A549 (cell line): ENCODE results near the gene SLC6A2. TPM values are rescaled to one million over a fixed set of nuclear protein-coding genes. Genes with fewer than 3 reads are reported as not detected.
A peak's percentile ranks its signal among the peaks of the same experiment; 100 is the strongest.

Experiments
- ATAC-seq, 2 experiments: fragments of 200-7000 bp in 1 of 2; fragments of >200 bp in 1 of 2; cut with Nextera tagmentation in 1 of 2; cut with Tn5 transposase in 1 of 2; 3 replicates each; pipeline versions ENCODE4 v1.8.0 to v1.9.1; 2018 to 2020; ENCODE audit warnings: mild to moderate bottlenecking in 1 of 2, moderate library complexity in 1 of 2
- CTCF ChIA-PET: fragments of 300-600 bp; sonication (Branson Sonifier 250); formaldehyde crosslinking; extraction: SDS; loops from one replicate; lab custom pipeline; 2021; ENCODE audit warnings: antibody characterized with exemption, inconsistent platforms; lab: Yijun Ruan, JAX
- POLR2A ChIA-PET: fragments of 350-600 bp; formaldehyde crosslinking; extraction: SDS; loops from one replicate; lab custom pipeline; 2021; ENCODE audit warnings: antibody characterized with exemption, inconsistent platforms; lab: Yijun Ruan, JAX
- DNase-seq, 2 experiments: peaks; one replicate each; pipeline versions ENCODE4 v3.0.0 to v3.0.0-alpha.2; 2011 to 2016; ENCODE audit warnings: low read depth in 1 of 2, low spot score in 1 of 2
- FAIRE-seq: peaks from 2 replicates; lab custom pipeline; 2011; peaks lifted over from hg19 to GRCh38; lab: Jason Lieb, UNC
- H3K27ac ChIP-seq, 2 experiments: fragments of >200 bp; sonication (Bioruptor Twin); formaldehyde crosslinking; 3 replicates each; pipeline ENCODE4 v1.5.1; 2016 to 2017
- H3K4me1 ChIP-seq: fragments of >200 bp; sonication (Bioruptor Twin); formaldehyde crosslinking; 3 replicates; pipeline ENCODE4 v1.6.1; 2016
- H3K4me2 ChIP-seq: fragments of >200 bp; sonication (Bioruptor Twin); formaldehyde crosslinking; 3 replicates; pipeline ENCODE4 v1.6.1; 2016
- H3K4me3 ChIP-seq: fragments of >200 bp; sonication (Bioruptor Twin); formaldehyde crosslinking; 3 replicates; pipeline ENCODE4 v1.5.1; 2016
- H3K9me3 ChIP-seq: fragments of >200 bp; sonication (Bioruptor Twin); formaldehyde crosslinking; 3 replicates; pipeline ENCODE4 v1.6.1; 2016
- ATOH8 ChIP-seq: fragments of 250-450 bp; sonication (Bioruptor Pico); IDR thresholded peaks from 2 replicates; pipeline ENCODE4 v1.5.0; 2020; ENCODE audit warnings: low read depth, mild to moderate bottlenecking, moderate library complexity
- CTCF ChIP-seq: fragments of >200 bp; sonication (Bioruptor Twin); formaldehyde crosslinking; IDR thresholded peaks from 3 replicates; pipeline ENCODE4 v1.5.1; 2016
- E2F6 ChIP-seq: IDR thresholded peaks from 2 replicates; pipeline ENCODE4 v1.6.1; 2012; ENCODE audit warnings: low read depth, borderline replicate concordance
- EHF ChIP-seq: fragments of 250-450 bp; sonication (Bioruptor Pico); IDR thresholded peaks from 2 replicates; pipeline ENCODE4 v1.5.0; 2020; ENCODE audit warnings: mild to moderate bottlenecking
- EP300 ChIP-seq, 2 experiments: fragments of >200 bp; sonication (Bioruptor Twin); formaldehyde crosslinking; IDR thresholded peaks; 2 replicates in 1 of 2; 3 replicates in 1 of 2; pipeline ENCODE4 v1.6.1; 2016 to 2017
- FOSL2 ChIP-seq, 2 experiments: fragments of 450-650 bp in 1 of 2; fragments of >200 bp in 1 of 2; sonication (Bioruptor Twin) in 1 of 2; formaldehyde crosslinking; IDR thresholded peaks; 2 replicates each; pipeline versions ENCODE4 v1.5.0 to v1.6.1; 2016 to 2020; ENCODE audit warnings: mild to moderate bottlenecking in 1 of 2, moderate library complexity in 1 of 2
- FOXS1 ChIP-seq: fragments of 250-450 bp; sonication (Bioruptor Pico); IDR thresholded peaks from 2 replicates; pipeline ENCODE4 v1.5.0; 2020; ENCODE audit warnings: mild to moderate bottlenecking, moderate library complexity
- HDAC2 ChIP-seq: fragments of 200-600 bp; sonication (generic); IDR thresholded peaks from 2 replicates; pipeline ENCODE4 v1.6.1; 2016
- HOXA7 ChIP-seq: fragments of 250-450 bp; sonication (Bioruptor Pico); IDR thresholded peaks from 2 replicates; pipeline ENCODE4 v1.5.0; 2020; ENCODE audit warnings: mild to moderate bottlenecking, moderate library complexity
- JUNB ChIP-seq: fragments of >200 bp; sonication (Bioruptor Twin); formaldehyde crosslinking; IDR thresholded peaks from 2 replicates; pipeline ENCODE4 v1.6.1; 2016
- MYC ChIP-seq: IDR thresholded peaks from 2 replicates; pipeline ENCODE4 v1.6.1; 2012; ENCODE audit warnings: mild to moderate bottlenecking, inconsistent platforms, low read length, improper control_type of control experiment, borderline replicate concordance
- NFE2L2 ChIP-seq: fragments of 150-350 bp; conservative IDR thresholded peaks from 2 replicates; pipeline ENCODE4 v1.6.1; 2014; ENCODE audit warnings: low read length
- RAD21 ChIP-seq, 2 experiments: fragments of >200 bp in 1 of 2; sonication (Bioruptor Twin) in 1 of 2; formaldehyde crosslinking in 1 of 2; IDR thresholded peaks in 1 of 2; conservative IDR thresholded peaks in 1 of 2; 2 replicates in 1 of 2; 3 replicates in 1 of 2; pipeline ENCODE4 v1.6.1; 2012 to 2018; ENCODE audit warnings: inconsistent platforms in 1 of 2
- RARB ChIP-seq: fragments of 250-450 bp; sonication (Bioruptor Pico); IDR thresholded peaks from 2 replicates; pipeline ENCODE4 v1.8.0; 2021; ENCODE audit warnings: mild to moderate bottlenecking, moderate library complexity
- RFX5 ChIP-seq: fragments of 450-650 bp; IDR thresholded peaks from 2 replicates; pipeline ENCODE4 v1.7.1; 2014; ENCODE audit warnings: antibody characterized with exemption, mild to moderate bottlenecking, moderate library complexity
- SMC3 ChIP-seq: fragments of >200 bp; sonication (Bioruptor Twin); formaldehyde crosslinking; IDR thresholded peaks from 3 replicates; pipeline ENCODE4 v1.6.1; 2018; ENCODE audit warnings: inconsistent platforms
- SREBF2 ChIP-seq: fragments of 450-650 bp; IDR thresholded peaks from 2 replicates; pipeline ENCODE4 v1.6.1; 2014; ENCODE audit warnings: mild to moderate bottlenecking, moderate library complexity
- TFCP2L1 ChIP-seq: fragments of 250-450 bp; sonication (Bioruptor Pico); IDR thresholded peaks from 2 replicates; pipeline ENCODE4 v1.5.0; 2021; ENCODE audit warnings: mild to moderate bottlenecking
- USF2 ChIP-seq: fragments of 450-650 bp; IDR thresholded peaks from 2 replicates; pipeline ENCODE4 v1.6.1; 2014; ENCODE audit warnings: antibody characterized with exemption
- ZFP36 ChIP-seq: fragments of 450-650 bp; IDR thresholded peaks from 2 replicates; pipeline ENCODE4 v1.6.1; 2014; ENCODE audit warnings: borderline replicate concordance; ENCODE audit not compliant: partially characterized antibody
- ZSCAN20 ChIP-seq: fragments of 250-450 bp; sonication (Bioruptor Pico); IDR thresholded peaks from 2 replicates; pipeline ENCODE4 v1.8.0; 2022; ENCODE audit warnings: mild to moderate bottlenecking, moderate library complexity
- WGBS: methylation state at CpG from one replicate; pipeline ENCODE4 v1.1.6; 2017; ENCODE audit errors: missing lambda C conversion rate; 5-methylcytosine and 5-hydroxymethylcytosine counted together
- polyA plus RNA-seq, 4 experiments: library from polyadenylated mRNA; depleted of rRNA in 3 of 4; stranded (reverse); fragments of >200 nt; fragmentation: RNase III in 1 of 4; extraction: RNeasy Plus Mini Kit Qiagen cat#74134 plus additional on column Dnase treatment in 1 of 4; gene quantifications; 2 replicates in 3 of 4; 3 replicates in 1 of 4; pipeline ENCODE4 v1.2.3, GENCODE V29; 2011 to 2017

SLC6A2 gene
- polyA plus RNA-seq, 2 of the 4 experiments (the other 2 are of a cell fraction) = not detected

GRCh38 chr16:55622272-55622671 lies 33.5 kb upstream of the SLC6A2 start:
- FAIRE-seq (no peak), ATAC-seq (no peak), DNase-seq (no peak)
- no peaks in the 10 kb centered on the region for H3K4me1 ChIP-seq
- no peak overlapping the region for H3K4me2 ChIP-seq
- H3K27ac ChIP-seq = no peak overlapping the region
- TF ChIP-seq FOSL2 (IDR thresholded peaks at IDR 0.05) (no peak), FOSL2 (CRISPR knock-in tag; IDR thresholded peaks at IDR 0.05) (no peak), MYC (no peak), FOXS1 (CRISPR knock-in tag) (no peak), HDAC2 (no peak), SMC3 (no peak)
- no peak overlapping the region for H3K4me3 ChIP-seq
- POLR2A ChIA-PET = no interaction called here
- CTCF ChIA-PET = interaction anchor here (2.0 kb wide), 1 partner anchor 80 kb away, joined by 6 read pairs; no protein-coding TSS in a partner anchor
- WGBS = 83% methylated on average over 3 of the region's 3 CpGs
- H3K9me3 ChIP-seq = no peaks in the 10 kb centered on the region

- Histone ChIP-seq H3K4me1 (no peaks in the 10 kb centered on the region), H3K9me3 (no peaks in the 10 kb centered on the region), H3K4me2 (no peak overlapping the region), H3K4me3 (no peak overlapping the region), H3K27ac (no peak overlapping the region)
- TF ChIP-seq ZSCAN20 (CRISPR knock-in tag) (no peak), E2F6 (no peak), SREBF2 (no peak), RAD21 (conservative IDR thresholded peaks at IDR 0.05 in 1 of 2, IDR thresholded peaks at IDR 0.05 in 1 of 2) (peak in 1 of 2 experiments; percentile 36; a peak in 1 of 5 replicates), SMC3 (no peak), CTCF (peak; percentile 30), NFE2L2 (no peak)
- DNase-seq (peak; percentile 25 to 39), FAIRE-seq (no peak), ATAC-seq (peak; percentile 74 to 92; a peak in 5 of 6 replicates)
- ChIA-PET CTCF (interaction anchor here (2.0 kb wide), 1 partner anchor 80 kb away, joined by 6 read pairs; no protein-coding TSS in a partner anchor), POLR2A (no interaction called here)
- WGBS = 32% methylated on average over 6 of the region's 8 CpGs
Measured at GRCh38 chr16:55622930-55623561, 32.7 kb upstream of the SLC6A2 start.

GRCh38 chr16:55623640-55624039 lies 32.1 kb upstream of the SLC6A2 start:
- Histone ChIP-seq H3K4me2 (no peak overlapping the region), H3K9me3 (no peaks in the 10 kb centered on the region), H3K4me3 (no peak overlapping the region), H3K27ac (no peak overlapping the region), H3K4me1 (no peaks in the 10 kb centered on the region)
- WGBS = 45% methylated on average over 2 of the region's 2 CpGs
- ATAC-seq (no peak), DNase-seq (no peak), FAIRE-seq (no peak)
- CTCF ChIA-PET = interaction anchor here (2.0 kb wide), 1 partner anchor 79 kb away, joined by 6 read pairs; no protein-coding TSS in a partner anchor
- POLR2A ChIA-PET = no interaction called here
- no peak for TF ChIP-seq RFX5
- no peak for TF ChIP-seq EHF (CRISPR knock-in tag)
- no peak for TF ChIP-seq USF2
- no peak for TF ChIP-seq JUNB
- no peak for TF ChIP-seq HOXA7
- no peak for TF ChIP-seq ATOH8 (CRISPR knock-in tag)
- no peak for TF ChIP-seq EP300 (IDR thresholded peaks at IDR 0.05)
- no peak for TF ChIP-seq RARB (CRISPR knock-in tag)
- no peak for TF ChIP-seq TFCP2L1 (CRISPR knock-in tag)
- no peak for TF ChIP-seq ZSCAN20 (CRISPR knock-in tag)
- no peak for TF ChIP-seq MYC
- TF ChIP-seq ZFP36 = no peak
